Neural cell (in vitro differentiated cells): ENCODE results near the gene AQP5. TPM values are rescaled to one million over a fixed set of nuclear protein-coding genes. Genes with fewer than 3 reads are reported as not detected.

ENCODE experiments used
- H2AFZ ChIP-seq: fragments of 200-600, 300-800 bp; sonication (generic), shearing (Covaris generic); 2 replicates; pipeline ENCODE4 v1.6.0; 2014; ENCODE audit warnings: low read depth, mild to moderate bottlenecking, antibody characterized with exemption, low read length, moderate library complexity
- H3F3A ChIP-seq: fragments of 200-600 bp; shearing (Covaris generic); 2 replicates; pipeline ENCODE4 v1.6.1; 2016; ENCODE audit warnings: mild to moderate bottlenecking, moderate library complexity, mixed read lengths, antibody characterized with exemption, low read length; ENCODE audit not compliant: insufficient read depth, poor library complexity, severe bottlenecking
- H3K27ac ChIP-seq: fragments of 200-600, 300-800 bp; sonication (generic), shearing (Covaris generic); 2 replicates; pipeline ENCODE4 v1.5.1; 2014; ENCODE audit warnings: mild to moderate bottlenecking, low read length, moderate library complexity
- H3K27me3 ChIP-seq: fragments of 300-800, 200-600 bp; sonication (generic), shearing (Covaris generic); 2 replicates; pipeline ENCODE4 v1.6.0; 2014; ENCODE audit warnings: mild to moderate bottlenecking, low read depth, low read length, moderate library complexity; ENCODE audit not compliant: insufficient read depth
- H3K36me3 ChIP-seq: fragments of 300-800, 200-600 bp; sonication (generic), shearing (Covaris generic); 2 replicates; pipeline ENCODE4 v1.5.1; 2014; ENCODE audit warnings: mild to moderate bottlenecking, antibody characterized with exemption, low read length, moderate library complexity; ENCODE audit not compliant: insufficient read depth
- H3K4me2 ChIP-seq: fragments of 300-800, 200-600 bp; sonication (generic), shearing (Covaris generic); 2 replicates; pipeline ENCODE4 v1.6.0; 2014; ENCODE audit warnings: mild to moderate bottlenecking, low read length
- H3K4me3 ChIP-seq: fragments of 300-800, 200-600 bp; sonication (generic), shearing (Covaris generic); 2 replicates; pipeline ENCODE4 v1.5.1; 2014; ENCODE audit warnings: mild to moderate bottlenecking, low read length, moderate library complexity
- H3K79me2 ChIP-seq: fragments of 200-600 bp; shearing (Covaris generic); replicated peaks from 2 replicates; pipeline ENCODE4 v1.6.0; 2014; ENCODE audit warnings: mild to moderate bottlenecking, low read length, moderate library complexity; ENCODE audit not compliant: insufficient read depth
- H3K9ac ChIP-seq: fragments of 300-800, 200-600 bp; sonication (generic), shearing (Covaris generic); 2 replicates; pipeline ENCODE4 v1.6.1; 2016; ENCODE audit warnings: mild to moderate bottlenecking, low read length, mixed read lengths
- H3K9me2 ChIP-seq: fragments of 200-600 bp; shearing (Covaris generic); 2 replicates; pipeline ENCODE4 v1.6.1; 2016; ENCODE audit warnings: mild to moderate bottlenecking, low read length, mixed read lengths; ENCODE audit not compliant: insufficient read depth
- H3K9me3 ChIP-seq: fragments of 200-600, 300-800 bp; sonication (generic), shearing (Covaris generic); 2 replicates; pipeline ENCODE4 v1.6.1; 2016; ENCODE audit warnings: mild to moderate bottlenecking, mixed run types, low read length, moderate library complexity, mixed read lengths
- H4K20me1 ChIP-seq: fragments of 200-600 bp; shearing (Covaris generic); 2 replicates; pipeline ENCODE4 v1.6.1; 2016; ENCODE audit warnings: mild to moderate bottlenecking, mixed run types; ENCODE audit not compliant: insufficient read depth
- CTCF ChIP-seq: fragments of 450-650 bp; IDR thresholded peaks from 2 replicates; pipeline ENCODE4 v1.5.1; 2014; ENCODE audit warnings: antibody characterized with exemption, mild to moderate bottlenecking, moderate library complexity; ENCODE audit not compliant: poor library complexity, severe bottlenecking
- EP300 ChIP-seq: fragments of 450-650 bp; conservative IDR thresholded peaks from 2 replicates; pipeline ENCODE4 v1.6.1; 2014; ENCODE audit warnings: antibody characterized with exemption, mild to moderate bottlenecking, moderate library complexity; ENCODE audit not compliant: poor library complexity, severe bottlenecking
- EZH2 ChIP-seq: fragments of 200-600, 300-800 bp; shearing (Covaris generic), sonication (generic); IDR thresholded peaks from 2 replicates; pipeline ENCODE4 v1.6.1; 2014; ENCODE audit warnings: antibody characterized with exemption, low read length, borderline replicate concordance, mild to moderate bottlenecking; ENCODE audit not compliant: insufficient read depth, poor library complexity, severe bottlenecking
- MXI1 ChIP-seq: fragments of 450-650 bp; conservative IDR thresholded peaks from 2 replicates; pipeline ENCODE4 v1.6.1; 2014; ENCODE audit warnings: antibody characterized with exemption, mild to moderate bottlenecking; ENCODE audit not compliant: poor library complexity, severe bottlenecking
- POLR2AphosphoS5 ChIP-seq: IDR thresholded peaks from 2 replicates; pipeline ENCODE4 v1.6.1; 2012
- RAD21 ChIP-seq: fragments of 450-650 bp; conservative IDR thresholded peaks from 2 replicates; pipeline ENCODE4 v1.6.1; 2014; ENCODE audit warnings: antibody characterized with exemption, mild to moderate bottlenecking, moderate library complexity
- REST ChIP-seq: IDR thresholded peaks from 2 replicates; pipeline ENCODE4 v1.6.1; 2012; ENCODE audit warnings: borderline replicate concordance
- SMC3 ChIP-seq: fragments of 450-650 bp; conservative IDR thresholded peaks from 2 replicates; pipeline ENCODE4 v1.6.1; 2014; ENCODE audit warnings: antibody characterized with exemption, mild to moderate bottlenecking, moderate library complexity; ENCODE audit not compliant: poor library complexity
- TAF1 ChIP-seq: IDR thresholded peaks from 2 replicates; pipeline ENCODE4 v1.6.1; 2012; ENCODE audit warnings: low read depth
- polyA plus RNA-seq: library from polyadenylated mRNA; depleted of rRNA; stranded (reverse); fragments of >200 nt; gene quantifications from 2 replicates; pipeline ENCODE4 v1.2.3, GENCODE V29; 2014

AQP5 gene
- polyA plus RNA-seq, 1 donor from 2014 or later, result not detected

- no peaks in the 10 kb centered on the region for H3K9me2 ChIP-seq
- no peak overlapping the region for H3K4me2 ChIP-seq
- no peak overlapping the region for H3K4me3 ChIP-seq
- H3K27ac ChIP-seq, result no peak overlapping the region
- no peaks in the 10 kb centered on the region for H3K79me2 ChIP-seq
- no peak overlapping the region for H2AFZ ChIP-seq
- no peaks in the 10 kb centered on the region for H4K20me1 ChIP-seq
- H3K27me3 ChIP-seq, result no peaks in the 10 kb centered on the region
- TF ChIP-seq REST, result no peak
- no peak overlapping the region for H3K9ac ChIP-seq
- H3K9me3 ChIP-seq, result no peaks in the 10 kb centered on the region
- H3F3A ChIP-seq, result no peaks in the 10 kb centered on the region
- no peaks in the 10 kb centered on the region for H3K36me3 ChIP-seq
These were observed 8.5 kb upstream of the AQP5 start for GRCh38 chr12:49953151-49953550.

- H3K27ac ChIP-seq, result no peak overlapping the region
- H3K9ac ChIP-seq, result no peak overlapping the region
- H3F3A ChIP-seq, result no peaks in the 10 kb centered on the region
- no peaks in the 10 kb centered on the region for H3K9me3 ChIP-seq
- H4K20me1 ChIP-seq, result no peaks in the 10 kb centered on the region
- H3K36me3 ChIP-seq, result no peaks in the 10 kb centered on the region
- H3K4me3 ChIP-seq, result no peak overlapping the region
- H3K27me3 ChIP-seq, result no peaks in the 10 kb centered on the region
- no peak overlapping the region for H3K4me2 ChIP-seq
- no peaks in the 10 kb centered on the region for H3K9me2 ChIP-seq
- no peaks in the 10 kb centered on the region for H3K79me2 ChIP-seq
- TF ChIP-seq EP300, result no peak
- no peak for TF ChIP-seq MXI1
- TF ChIP-seq REST, result no peak
- no peak for TF ChIP-seq POLR2AphosphoS5
- TF ChIP-seq TAF1, result no peak
- no peak for TF ChIP-seq RAD21
- no peak for TF ChIP-seq SMC3
- TF ChIP-seq CTCF, result no peak
- no peak for TF ChIP-seq EZH2
- H2AFZ ChIP-seq, result no peak overlapping the region
These were observed 7.5 kb upstream of the AQP5 start for GRCh38 chr12:49953961-49954846.
